Omental fat pad (tissue), 4 donors: ENCODE data around the gene IRAG1. TPM values are rescaled to one million over a fixed set of nuclear protein-coding genes. Genes with fewer than 3 reads are reported as not detected.

Experiments used
- ATAC-seq: fragments of 150-250 bp; one replicate; pipeline ENCODE4 v1.9.1; 2016; ENCODE audit warnings: mild to moderate bottlenecking, moderate library complexity; ENCODE audit not compliant: low FRiP score
- DNase-seq: peaks from one replicate; pipeline ENCODE4 v3.0.0-alpha.2; 2019; ENCODE audit warnings: low spot score
- CTCF ChIP-seq, 3 donors: fragments of 450-650 bp; IDR thresholded peaks; one replicate each; pipeline ENCODE4 v1.5.1; 2016 to 2017; ENCODE audit warnings: antibody characterized with exemption in 3 of 3, mild to moderate bottlenecking in 3 of 3, moderate library complexity in 2 of 3
- total RNA-seq, 4 donors: library from RNA; depleted of rRNA; stranded (reverse); fragments of >200 nt; gene quantifications; one replicate each; pipeline ENCODE4 v1.1.0, GENCODE V29; 2016

IRAG1 gene
- total RNA-seq, 4 donors from 2014 or later: 3.3 to 32.3 (median 7.7) TPM

- no peak for TF ChIP-seq CTCF (IDR thresholded peaks at IDR 0.05)
- DNase-seq: no peak
- ATAC-seq: no peak
Measured at GRCh38 chr11:10699072-10699471, 5.5 kb upstream of the IRAG1 start.

GRCh38 chr11:10697323-10697620, 3.7 kb upstream of the IRAG1 start:
- no peak for DNase-seq
- no peak for ATAC-seq
- no peak for TF ChIP-seq CTCF (IDR thresholded peaks at IDR 0.05)

- TF ChIP-seq CTCF (IDR thresholded peaks at IDR 0.05): no peak
- ATAC-seq: no peak
- no peak for DNase-seq
Measured at GRCh38 chr11:10696468-10697322, 3.1 kb upstream of the IRAG1 start.

GRCh38 chr11:10695833-10696232, 2.3 kb upstream of the IRAG1 start:
- ATAC-seq: no peak
- no peak for TF ChIP-seq CTCF (IDR thresholded peaks at IDR 0.05)
- DNase-seq: no peak

- no peak for DNase-seq
- TF ChIP-seq CTCF (IDR thresholded peaks at IDR 0.05): no peak
- ATAC-seq: no peak
Measured at GRCh38 chr11:10694486-10695239, 1.1 kb upstream of the IRAG1 start.

- no peak for TF ChIP-seq CTCF (IDR thresholded peaks at IDR 0.05)
- no peak for DNase-seq
- no peak for ATAC-seq
Measured at GRCh38 chr11:10692531-10693115, 932 bp downstream of the IRAG1 start.
